ENCODE measurements around the gene MZF1. TPM values are rescaled to one million over a fixed set of nuclear protein-coding genes. Genes with fewer than 3 reads are reported as not detected.

The MZF1 gene
- total and polyA plus RNA-seq, 9 of the 15 experiments (the other 6 are each of a cell fraction or from before 2014, with no cell fraction given), result 0.31 to 29.3 (median 11.5) TPM

DNA sequence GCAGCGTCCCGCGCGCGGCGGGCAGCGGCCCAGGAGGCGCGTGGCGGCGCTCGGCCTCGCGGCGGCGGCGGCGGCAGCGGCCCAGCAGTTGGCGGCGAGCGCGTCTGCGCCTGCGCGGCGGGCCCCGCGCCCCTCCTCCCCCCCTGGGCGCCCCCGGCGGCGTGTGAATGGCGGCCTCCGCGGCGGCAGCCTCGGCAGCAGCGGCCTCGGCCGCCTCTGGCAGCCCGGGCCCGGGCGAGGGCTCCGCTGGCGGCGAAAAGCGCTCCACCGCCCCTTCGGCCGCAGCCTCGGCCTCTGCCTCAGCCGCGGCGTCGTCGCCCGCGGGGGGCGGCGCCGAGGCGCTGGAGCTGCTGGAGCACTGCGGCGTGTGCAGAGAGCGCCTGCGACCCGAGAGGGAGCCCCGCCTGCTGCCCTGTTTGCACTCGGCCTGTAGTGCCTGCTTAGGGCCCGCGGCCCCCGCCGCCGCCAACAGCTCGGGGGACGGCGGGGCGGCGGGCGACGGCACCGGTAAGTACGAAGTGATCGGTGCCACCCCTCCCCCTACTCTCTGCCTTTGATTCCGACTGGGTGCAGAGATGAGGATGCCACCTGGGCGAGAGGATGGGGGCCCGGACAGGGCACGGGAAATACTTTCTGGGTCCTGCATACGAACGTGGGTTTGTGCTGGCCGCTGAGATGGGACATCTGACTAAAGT is 28.4 kb downstream of the MZF1 start:
- ATAC-seq, result peak; percentile 53
- in situ Hi-C loops (cut with MboI), result no loop called here
- TF ChIP-seq RBFOX2 (IDR thresholded peaks at IDR 0.05; ENCODE audit: low read depth, low read length), result peak; percentile 79
- TF ChIP-seq FOXA3 (CRISPR knock-in tag; conservative IDR thresholded peaks at IDR 0.05 in 1 of 2, IDR thresholded peaks at IDR 0.05 in 1 of 2), result peak in 1 of 2 experiments; percentile 31; a peak in 1 of 4 replicates
- TF ChIP-seq, protein P1, sequence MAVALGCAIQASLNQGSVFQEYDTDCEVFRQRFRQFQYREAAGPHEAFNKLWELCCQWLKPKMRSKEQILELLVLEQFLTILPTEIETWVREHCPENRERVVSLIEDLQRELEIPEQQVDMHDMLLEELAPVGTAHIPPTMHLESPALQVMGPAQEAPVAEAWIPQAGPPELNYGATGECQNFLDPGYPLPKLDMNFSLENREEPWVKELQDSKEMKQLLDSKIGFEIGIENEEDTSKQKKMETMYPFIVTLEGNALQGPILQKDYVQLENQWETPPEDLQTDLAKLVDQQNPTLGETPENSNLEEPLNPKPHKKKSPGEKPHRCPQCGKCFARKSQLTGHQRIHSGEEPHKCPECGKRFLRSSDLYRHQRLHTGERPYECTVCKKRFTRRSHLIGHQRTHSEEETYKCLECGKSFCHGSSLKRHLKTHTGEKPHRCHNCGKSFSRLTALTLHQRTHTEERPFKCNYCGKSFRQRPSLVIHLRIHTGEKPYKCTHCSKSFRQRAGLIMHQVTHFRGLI (CRISPR knock-in tag; IDR thresholded peaks at IDR 0.05), result no peak
- TF ChIP-seq TGIF2 (CRISPR knock-in tag; IDR thresholded peaks at IDR 0.05), result no peak
- TF ChIP-seq RBM15 (IDR thresholded peaks at IDR 0.05; ENCODE audit: insufficient read depth, low read length), result no peak
- TF ChIP-seq LARP7 (IDR thresholded peaks at IDR 0.05), result no peak
- no peak for TF ChIP-seq ZNF134 (CRISPR knock-in tag; conservative IDR thresholded peaks at IDR 0.05)
- TF ChIP-seq SRSF1 (IDR thresholded peaks at IDR 0.05; ENCODE audit: low read depth, low read length), result no peak
- TF ChIP-seq SIN3A (IDR thresholded peaks at IDR 0.05; ENCODE audit: borderline replicate concordance in 2 of 2, control insufficient read depth in 1 of 2, low read depth in 2 of 2, low read length in 2 of 2), result peak; percentile 47 to 62; a peak in 2 of 4 replicates
- TF ChIP-seq CBX8 (IDR thresholded peaks at IDR 0.05; ENCODE audit: borderline replicate concordance, extremely low read depth, low read depth, low read length, poor library complexity, severe bottlenecking), result no peak
- TF ChIP-seq, protein P2, sequence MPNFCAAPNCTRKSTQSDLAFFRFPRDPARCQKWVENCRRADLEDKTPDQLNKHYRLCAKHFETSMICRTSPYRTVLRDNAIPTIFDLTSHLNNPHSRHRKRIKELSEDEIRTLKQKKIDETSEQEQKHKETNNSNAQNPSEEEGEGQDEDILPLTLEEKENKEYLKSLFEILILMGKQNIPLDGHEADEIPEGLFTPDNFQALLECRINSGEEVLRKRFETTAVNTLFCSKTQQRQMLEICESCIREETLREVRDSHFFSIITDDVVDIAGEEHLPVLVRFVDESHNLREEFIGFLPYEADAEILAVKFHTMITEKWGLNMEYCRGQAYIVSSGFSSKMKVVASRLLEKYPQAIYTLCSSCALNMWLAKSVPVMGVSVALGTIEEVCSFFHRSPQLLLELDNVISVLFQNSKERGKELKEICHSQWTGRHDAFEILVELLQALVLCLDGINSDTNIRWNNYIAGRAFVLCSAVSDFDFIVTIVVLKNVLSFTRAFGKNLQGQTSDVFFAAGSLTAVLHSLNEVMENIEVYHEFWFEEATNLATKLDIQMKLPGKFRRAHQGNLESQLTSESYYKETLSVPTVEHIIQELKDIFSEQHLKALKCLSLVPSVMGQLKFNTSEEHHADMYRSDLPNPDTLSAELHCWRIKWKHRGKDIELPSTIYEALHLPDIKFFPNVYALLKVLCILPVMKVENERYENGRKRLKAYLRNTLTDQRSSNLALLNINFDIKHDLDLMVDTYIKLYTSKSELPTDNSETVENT (CRISPR knock-in tag; IDR thresholded peaks at IDR 0.05), result no peak
- TF ChIP-seq ARHGAP35 (IDR thresholded peaks at IDR 0.05; ENCODE audit: partially characterized antibody), result no peak
- 0 out of 2 replicates have a peak, but pooled peaks have one; percentile 26 for TF ChIP-seq NR1H2 (CRISPR knock-in tag; IDR thresholded peaks at IDR 0.05)
- no peak for TF ChIP-seq STAT5A (IDR thresholded peaks at IDR 0.05; ENCODE audit: borderline replicate concordance, low read length)
- TF ChIP-seq FUS (optimal IDR thresholded peaks at IDR 0.05; ENCODE audit: low read depth, low read length), result peak; percentile 7

More for the DNA sequence above, 28.4 kb downstream of the MZF1 start:
- intact Hi-C loops (cut with micrococcal nuclease), result no loop called here
- peaks cover 44% of the 10 kb centered on the region for H4K20me1 ChIP-seq (replicated peaks; ENCODE audit: control insufficient read depth, insufficient read depth, low read length)
- peaks cover 13 to 35% of the 10 kb centered on the region in 2 experiments; a peak in 4 of 5 replicates for H3K4me1 ChIP-seq (replicated peaks in 1 of 2; ENCODE audit: control insufficient read depth in 2 of 2, insufficient read depth in 2 of 2, low read length in 2 of 2)
- H3K27ac ChIP-seq (ENCODE audit: extremely low read depth, low read depth, low read length), result peak overlapping the region; percentile 88
- DNase-seq (ENCODE audit: extremely low read depth in 1 of 4, low spot score in 3 of 4), result peak; percentile 79 to 92 (median 88)
- peak overlapping the region; percentile 89 for H3K4me2 ChIP-seq (ENCODE audit: insufficient read depth, low read length)
- peaks cover 8% of the 10 kb centered on the region for H3K9me1 ChIP-seq (ENCODE audit: control insufficient read depth, insufficient read depth, low read length)
- BruUV-seq (replicated peaks), result no TSS peak
- ChIA-PET CTCF (ENCODE audit: low intra/inter-chr PET ratio) (interaction anchor here (1.6 kb wide), 1 partner anchor 26 kb away, joined by 4 read pairs; no protein-coding TSS in a partner anchor), POLR2A (interaction anchor here (1.2 to 3.9 kb wide), 4 partner anchors 9 to 25 kb away, joined by 10 to 48 read pairs (median 12); partner anchors contain the start of genes CHMP2A and ZBTB45)
- no peaks in the 10 kb centered on the region for H3K27me3 ChIP-seq (ENCODE audit: control insufficient read depth in 2 of 2, insufficient read depth in 2 of 2, low read length in 2 of 2)
- H2AFZ ChIP-seq (ENCODE audit: low read depth, low read length), result peak overlapping the region; percentile 75; the same call in 1 of the 2 replicates
- peaks cover 49% of the 10 kb centered on the region for H3K36me3 ChIP-seq (ENCODE audit: control insufficient read depth, insufficient read depth, low read length)
- H3K9me3 ChIP-seq (replicated peaks; ENCODE audit: control insufficient read depth, insufficient read depth, low read depth, low read length), result no peaks in the 10 kb centered on the region
- peaks cover 49% of the 10 kb centered on the region for H3K79me2 ChIP-seq (ENCODE audit: control insufficient read depth, insufficient read depth, low read length)
- H3K9ac ChIP-seq (ENCODE audit: insufficient read depth in 1 of 2, low read depth in 2 of 2, low read length in 2 of 2), result peak overlapping the region; percentile 88 to 98
- no peak for FAIRE-seq
- peak overlapping the region; percentile 100 for H3K4me3 ChIP-seq
- 1% methylated on average over 35 of the region's 92 CpGs for WGBS (ENCODE audit: insufficient coverage, low coverage, missing lambda C conversion rate)

All from K562 (cell line).